ENCODE measurements around the gene NME4.
A peak's percentile ranks its signal among the peaks of the same experiment; 100 is the strongest.
"Not testable (repeated sequence)": the region's sequence is repeated elsewhere in the genome, so short reads cannot be mapped to it uniquely, and the experiment has no call there.

The NME4 gene

GRCh38 chr16:378113-378820 is 18.7 kb upstream of the NME4 start:
- DNase-seq: not testable (repeated sequence)

- no peak for DNase-seq
These were observed 18.2 kb upstream of the NME4 start for GRCh38 chr16:378821-379182.

- DNase-seq: no peak
These were observed 17.6 kb upstream of the NME4 start for GRCh38 chr16:379183-379960.

- peak in 1 of 2 donors; percentile 46 for DNase-seq
These were observed 16.8 kb upstream of the NME4 start for GRCh38 chr16:379961-380761.

- no peak for DNase-seq
These were observed 16.3 kb upstream of the NME4 start for GRCh38 chr16:380762-381011.

- DNase-seq: no peak
These were observed 15.8 kb upstream of the NME4 start for GRCh38 chr16:381012-381788.

- peak; percentile 47 to 74 for DNase-seq
These were observed 14.9 kb upstream of the NME4 start, which contains the start of gene PGAP6 for GRCh38 chr16:381789-382717. Gene PGAP6 (minus strand): TSS chr16:381978. CDS start chr16:381821, 157 bp downstream.

GRCh38 chr16:383326-384051 is 13.5 kb upstream of the NME4 start:
- DNase-seq: peak; percentile 44 to 47

GRCh38 chr16:386641-387156 is 10.3 kb upstream of the NME4 start:
- DNase-seq: no peak

GRCh38 chr16:387761-388666 is 9.0 kb upstream of the NME4 start:
- DNase-seq: not testable (repeated sequence)

- no peak for DNase-seq
These were observed 7.6 kb upstream of the NME4 start for GRCh38 chr16:389352-389751.

GRCh38 chr16:391885-392335 is 5.1 kb upstream of the NME4 start:
- DNase-seq: peak; percentile 75 to 80

GRCh38 chr16:392450-393030 is 4.5 kb upstream of the NME4 start:
- DNase-seq: peak in 1 of 2 donors; percentile 39

- DNase-seq: no peak
These were observed 800 bp upstream of the NME4 start for GRCh38 chr16:396199-396598.

- DNase-seq: no peak
These were observed 394 bp upstream of the NME4 start for GRCh38 chr16:396605-397004.

- peak; percentile 25 to 43 for DNase-seq
These were observed 835 bp downstream of the NME4 start for GRCh38 chr16:397736-398332.

GRCh38 chr16:398561-399339 is 1.8 kb downstream of the NME4 start:
- no peak for DNase-seq
